ENCODE measurements around the gene PLA2G4B. TPM values are rescaled to one million over a fixed set of nuclear protein-coding genes. Genes with fewer than 3 reads are reported as not detected.
A peak's percentile ranks its signal among the peaks of the same experiment; 100 is the strongest.

The PLA2G4B gene
- total RNA-seq, 1 donor from 2014 or later, result 1.8 TPM

GRCh38 chr15:41883484-41883825 is 44.8 kb downstream of the PLA2G4B start:
- Histone ChIP-seq H3K4me2 (ENCODE audit: low read length) (no peak overlapping the region), H3K4me1 (ENCODE audit: insufficient read depth, low read length) (peaks cover 5% of the 10 kb centered on the region), H2AFZ (ENCODE audit: low read depth, low read length) (no peak overlapping the region), H3K9me3 (ENCODE audit: insufficient read depth, low read depth, low read length) (no peaks in the 10 kb centered on the region), H3K36me3 (ENCODE audit: insufficient read depth, low read length) (no peaks in the 10 kb centered on the region), H3K27ac (ENCODE audit: low read depth, low read length) (no peak overlapping the region), H4K20me1 (ENCODE audit: insufficient read depth, low read length) (peaks cover 16% of the 10 kb centered on the region), H3K4me3 (ENCODE audit: insufficient read depth, low read depth, low read length) (no peak overlapping the region), H3K9ac (ENCODE audit: low read length) (no peak overlapping the region), H3K79me2 (ENCODE audit: insufficient read depth, low read length) (no peaks in the 10 kb centered on the region), H3K27me3 (ENCODE audit: insufficient read depth, low read length) (peaks cover 10% of the 10 kb centered on the region)
- Mint-ChIP-seq H3K4me1 (ENCODE audit: low read depth, unreplicated experiment) (peaks cover 3% of the 10 kb centered on the region), H3K9me3 (ENCODE audit: unreplicated experiment) (no peaks in the 10 kb centered on the region), H3K27ac (ENCODE audit: unreplicated experiment) (no peak overlapping the region), H3K27me3 (ENCODE audit: low read depth, unreplicated experiment) (peaks cover 43% of the 10 kb centered on the region), H3K36me3 (ENCODE audit: low read depth, unreplicated experiment) (peaks cover 29% of the 10 kb centered on the region), H3K4me3 (ENCODE audit: unreplicated experiment) (no peak overlapping the region)
- no peak for TF ChIP-seq EZH2 (IDR thresholded peaks at IDR 0.05; ENCODE audit: insufficient read depth, low read length)
- no peak for TF ChIP-seq CTCF (IDR thresholded peaks at IDR 0.05; ENCODE audit: insufficient read depth, low read depth, low read length)
- no peak for FAIRE-seq
- DNase-seq (ENCODE audit: low read depth), result no peak

GRCh38 chr15:41884458-41884857 is 45.8 kb downstream of the PLA2G4B start:
- TF ChIP-seq CTCF (IDR thresholded peaks at IDR 0.05; ENCODE audit: insufficient read depth, low read depth, low read length) (no peak), EZH2 (IDR thresholded peaks at IDR 0.05; ENCODE audit: insufficient read depth, low read length) (no peak)
- no peaks in the 10 kb centered on the region for H3K9me3 ChIP-seq (ENCODE audit: insufficient read depth, low read depth, low read length)
- H3K4me1 Mint-ChIP-seq (ENCODE audit: low read depth, unreplicated experiment), result peaks cover 3% of the 10 kb centered on the region
- no peaks in the 10 kb centered on the region for H3K36me3 ChIP-seq (ENCODE audit: insufficient read depth, low read length)
- no peaks in the 10 kb centered on the region for H3K79me2 ChIP-seq (ENCODE audit: insufficient read depth, low read length)
- H3K4me3 ChIP-seq (ENCODE audit: insufficient read depth, low read depth, low read length), result no peak overlapping the region
- peaks cover 33% of the 10 kb centered on the region for H3K36me3 Mint-ChIP-seq (ENCODE audit: low read depth, unreplicated experiment)
- FAIRE-seq (no peak), DNase-seq (ENCODE audit: low read depth) (no peak)
- peaks cover 39% of the 10 kb centered on the region for H3K27me3 Mint-ChIP-seq (ENCODE audit: low read depth, unreplicated experiment)
- peaks cover 16% of the 10 kb centered on the region for H4K20me1 ChIP-seq (ENCODE audit: insufficient read depth, low read length)
- H3K27ac Mint-ChIP-seq (ENCODE audit: unreplicated experiment), result peak overlapping the region; percentile 58
- H2AFZ ChIP-seq (ENCODE audit: low read depth, low read length), result no peak overlapping the region
- H3K9ac ChIP-seq (ENCODE audit: low read length), result no peak overlapping the region
- no peak overlapping the region for H3K4me2 ChIP-seq (ENCODE audit: low read length)
- H3K9me3 Mint-ChIP-seq (ENCODE audit: unreplicated experiment), result no peaks in the 10 kb centered on the region
- H3K4me3 Mint-ChIP-seq (ENCODE audit: unreplicated experiment), result no peak overlapping the region
- H3K27me3 ChIP-seq (ENCODE audit: insufficient read depth, low read length), result peaks cover 10% of the 10 kb centered on the region
- H3K4me1 ChIP-seq (ENCODE audit: insufficient read depth, low read length), result peaks cover 5% of the 10 kb centered on the region
- no peak overlapping the region for H3K27ac ChIP-seq (ENCODE audit: low read depth, low read length)

- no peak for FAIRE-seq
- peaks cover 31% of the 10 kb centered on the region for H3K36me3 Mint-ChIP-seq (ENCODE audit: low read depth, unreplicated experiment)
- Histone ChIP-seq H3K27me3 (ENCODE audit: insufficient read depth, low read length) (peaks cover 10% of the 10 kb centered on the region), H3K9me3 (ENCODE audit: insufficient read depth, low read depth, low read length) (no peaks in the 10 kb centered on the region), H4K20me1 (ENCODE audit: insufficient read depth, low read length) (peaks cover 16% of the 10 kb centered on the region), H3K4me3 (ENCODE audit: insufficient read depth, low read depth, low read length) (no peak overlapping the region), H3K9ac (ENCODE audit: low read length) (no peak overlapping the region), H3K79me2 (ENCODE audit: insufficient read depth, low read length) (no peaks in the 10 kb centered on the region), H3K4me2 (ENCODE audit: low read length) (no peak overlapping the region), H2AFZ (ENCODE audit: low read depth, low read length) (no peak overlapping the region), H3K4me1 (ENCODE audit: insufficient read depth, low read length) (peaks cover 5% of the 10 kb centered on the region), H3K27ac (ENCODE audit: low read depth, low read length) (no peak overlapping the region), H3K36me3 (ENCODE audit: insufficient read depth, low read length) (no peaks in the 10 kb centered on the region)
- no peak overlapping the region for H3K27ac Mint-ChIP-seq (ENCODE audit: unreplicated experiment)
- H3K4me1 Mint-ChIP-seq (ENCODE audit: low read depth, unreplicated experiment), result peaks cover 3% of the 10 kb centered on the region
- H3K9me3 Mint-ChIP-seq (ENCODE audit: unreplicated experiment), result no peaks in the 10 kb centered on the region
- H3K4me3 Mint-ChIP-seq (ENCODE audit: unreplicated experiment), result no peak overlapping the region
- peaks cover 35% of the 10 kb centered on the region for H3K27me3 Mint-ChIP-seq (ENCODE audit: low read depth, unreplicated experiment)
- TF ChIP-seq EZH2 (IDR thresholded peaks at IDR 0.05; ENCODE audit: insufficient read depth, low read length), result no peak
- TF ChIP-seq CTCF (IDR thresholded peaks at IDR 0.05; ENCODE audit: insufficient read depth, low read depth, low read length), result no peak
- DNase-seq (ENCODE audit: low read depth), result no peak
Observed at GRCh38 chr15:41885321-41885720, 46.7 kb downstream of the PLA2G4B start.

Measured in astrocyte (in vitro differentiated cells and primary cell).